ENCODE results near the gene KCNN1. TPM values are rescaled to one million over a fixed set of nuclear protein-coding genes. Genes with fewer than 3 reads are reported as not detected.

KCNN1 gene
- total and polyA plus RNA-seq, 11 donors, result 0.03 to 0.27 (median 0.07) TPM; not detected in 7

GRCh38 chr19:17942582-17943273 lies 24.2 kb upstream of the KCNN1 start:
- H3K36me3 ChIP-seq, result peaks cover 0 to 45% (median 19%) of the 10 kb centered on the region in 9 donors
- TF ChIP-seq POLR2A (IDR thresholded peaks at IDR 0.05) (no peak), CTCF (IDR thresholded peaks at IDR 0.05) (no peak)
- ATAC-seq (no peak), DNase-seq (no peak)
- no peak overlapping the region for H3K27ac ChIP-seq
- H3K9me3 ChIP-seq, result no peaks in the 10 kb centered on the region
- intact Hi-C loops (cut with DNase I), result loop anchor here in 1 of 10 donors (5.0 kb wide), 1 partner anchor 115 kb away; no protein-coding TSS in a partner anchor
- peaks cover 0 to 9% (median 5%) of the 10 kb centered on the region in 12 donors for H3K4me1 ChIP-seq
- H3K27me3 ChIP-seq, result no peaks in the 10 kb centered on the region
- 78 to 82% (median 81%) methylated on average over 23 to 41 of the region's 41 CpGs for WGBS, 4 donors
- no peak overlapping the region for H3K4me3 ChIP-seq

GRCh38 chr19:17943274-17944221 lies 23.4 kb upstream of the KCNN1 start:
- Histone ChIP-seq H3K27me3 (peaks cover 0 to 7% (median 0%) of the 10 kb centered on the region in 9 donors), H3K4me3 (no peak overlapping the region), H3K4me1 (peaks cover 0 to 12% (median 6%) of the 10 kb centered on the region in 12 donors), H3K36me3 (peaks cover 0 to 41% (median 19%) of the 10 kb centered on the region in 9 donors), H3K9me3 (no peaks in the 10 kb centered on the region), H3K27ac (no peak overlapping the region)
- intact Hi-C loops (cut with DNase I), result loop anchor here in 1 of 10 donors (5.0 kb wide), 1 partner anchor 114 kb away; no protein-coding TSS in a partner anchor
- ATAC-seq, result no peak
- no peak for DNase-seq
- TF ChIP-seq POLR2A (IDR thresholded peaks at IDR 0.05) (no peak), CTCF (IDR thresholded peaks at IDR 0.05) (no peak)
- WGBS, 4 donors, result 76 to 88% (median 85%) methylated on average over 34 to 57 of the region's 57 CpGs

DNA sequence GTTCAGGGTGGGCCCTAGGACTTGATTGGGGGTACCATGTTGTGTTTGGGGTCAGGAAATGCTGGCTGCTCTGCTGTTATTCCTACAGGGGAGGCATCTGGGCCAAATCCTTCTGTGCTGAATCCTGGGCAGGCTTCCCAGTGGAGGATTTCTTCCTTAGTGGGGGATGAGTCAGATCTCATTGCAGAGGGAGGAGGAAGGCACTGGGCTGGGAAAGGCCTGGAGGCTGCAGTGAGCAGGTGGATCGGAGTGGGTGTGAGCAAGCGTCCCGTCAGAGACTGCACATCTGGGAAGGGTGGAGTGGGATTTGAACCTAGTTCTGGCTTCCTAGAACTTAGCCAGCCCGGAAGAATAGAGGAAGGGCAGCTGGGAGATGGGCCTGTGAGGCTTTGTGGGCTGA lies 22.6 kb upstream of the KCNN1 start:
- 71 to 91% (median 75%) methylated on average over 4 of the region's 4 CpGs for whole genome bisulfite sequencing, 4 donors
- TF ChIP-seq POLR2A (IDR thresholded peaks at IDR 0.05) (no peak), CTCF (IDR thresholded peaks at IDR 0.05) (no peak)
- DNase-seq (peak in 1 of 5 donors; percentile 54), ATAC-seq (peak in 1 of 4 donors; percentile 15)
- H3K9me3 ChIP-seq, result no peaks in the 10 kb centered on the region
- intact Hi-C loops (cut with DNase I), result loop anchor here in 1 of 10 donors (5.0 kb wide), 1 partner anchor 113 kb away; no protein-coding TSS in a partner anchor
- H3K4me1 ChIP-seq, result peaks cover 0 to 20% (median 12%) of the 10 kb centered on the region in 12 donors
- no peak overlapping the region for H3K27ac ChIP-seq
- H3K27me3 ChIP-seq, result peaks cover 0 to 14% (median 4%) of the 10 kb centered on the region in 9 donors
- peaks cover 0 to 34% (median 16%) of the 10 kb centered on the region in 9 donors for H3K36me3 ChIP-seq
- no peak overlapping the region for H3K4me3 ChIP-seq
